Astrocyte (in vitro differentiated cells and primary cell): ENCODE measurements around the gene DNTT. TPM values are rescaled to one million over a fixed set of nuclear protein-coding genes. Genes with fewer than 3 reads are reported as not detected.

ENCODE experiments used
- DNase-seq: peaks from one replicate; pipeline ENCODE4 v3.0.0-alpha.2; 2010; ENCODE audit warnings: low read depth
- FAIRE-seq: peaks from 2 replicates; lab custom pipeline; 2011; peaks lifted over from hg19 to GRCh38; lab: Jason Lieb, UNC
- H2AFZ ChIP-seq: 2 replicates; pipeline ENCODE4 v1.6.0; 2012; ENCODE audit warnings: low read depth, low read length, inconsistent platforms
- H3K27ac ChIP-seq: 2 replicates; pipeline ENCODE4 v1.5.1; 2011; ENCODE audit warnings: low read depth, low read length, inconsistent platforms
- H3K27me3 ChIP-seq: 2 replicates; pipeline ENCODE4 v1.6.0; 2011; ENCODE audit warnings: low read length, inconsistent platforms; ENCODE audit not compliant: insufficient read depth
- H3K36me3 ChIP-seq: 2 replicates; pipeline ENCODE4 v1.5.1; 2011; ENCODE audit warnings: low read length, inconsistent platforms; ENCODE audit not compliant: insufficient read depth
- H3K4me1 ChIP-seq: 2 replicates; pipeline ENCODE4 v1.5.1; 2011; ENCODE audit warnings: low read length, inconsistent platforms; ENCODE audit not compliant: insufficient read depth
- H3K4me2 ChIP-seq: 2 replicates; pipeline ENCODE4 v1.6.0; 2012; ENCODE audit warnings: low read length, inconsistent platforms
- H3K4me3 ChIP-seq: 2 replicates; pipeline ENCODE4 v1.5.1; 2011; ENCODE audit warnings: low read depth, mild to moderate bottlenecking, low read length, inconsistent platforms; ENCODE audit not compliant: insufficient read depth
- H3K79me2 ChIP-seq: 2 replicates; pipeline ENCODE4 v1.6.0; 2012; ENCODE audit warnings: mild to moderate bottlenecking, low read length, inconsistent platforms; ENCODE audit not compliant: insufficient read depth
- H3K9ac ChIP-seq: 2 replicates; pipeline ENCODE4 v1.6.0; 2012; ENCODE audit warnings: mild to moderate bottlenecking, low read length, inconsistent platforms
- H3K9me3 ChIP-seq: 2 replicates; pipeline ENCODE4 v1.5.1; 2012; ENCODE audit warnings: low read depth, mild to moderate bottlenecking, low read length, inconsistent platforms; ENCODE audit not compliant: insufficient read depth
- H4K20me1 ChIP-seq: 2 replicates; pipeline ENCODE4 v1.6.0; 2012; ENCODE audit warnings: low read length, inconsistent platforms; ENCODE audit not compliant: insufficient read depth
- H3K27ac Mint-ChIP-seq: one replicate; pipeline ENCODE4 v1.8.0; 2021; ENCODE audit warnings: mild to moderate bottlenecking, mixed read lengths; ENCODE audit not compliant: unreplicated experiment
- H3K27me3 Mint-ChIP-seq: one replicate; pipeline ENCODE4 v1.8.0; 2021; ENCODE audit warnings: low read depth, mixed read lengths; ENCODE audit not compliant: unreplicated experiment
- H3K36me3 Mint-ChIP-seq: one replicate; pipeline ENCODE4 v1.8.0; 2021; ENCODE audit warnings: low read depth, mixed read lengths; ENCODE audit not compliant: unreplicated experiment
- H3K4me1 Mint-ChIP-seq: one replicate; pipeline ENCODE4 v1.8.0; 2021; ENCODE audit warnings: low read depth, mixed read lengths; ENCODE audit not compliant: unreplicated experiment
- H3K4me3 Mint-ChIP-seq: one replicate; pipeline ENCODE4 v1.8.0; 2021; ENCODE audit warnings: mild to moderate bottlenecking, moderate library complexity, mixed read lengths; ENCODE audit not compliant: unreplicated experiment
- H3K9me3 Mint-ChIP-seq: one replicate; pipeline ENCODE4 v1.8.0; 2021; ENCODE audit warnings: mild to moderate bottlenecking, mixed read lengths; ENCODE audit not compliant: unreplicated experiment
- CTCF ChIP-seq: IDR thresholded peaks from 2 replicates; pipeline ENCODE4 v1.5.1; 2011; ENCODE audit warnings: low read depth, mild to moderate bottlenecking, inconsistent platforms, low read length, moderate library complexity; ENCODE audit not compliant: insufficient read depth
- EZH2 ChIP-seq: IDR thresholded peaks from 2 replicates; pipeline ENCODE4 v1.6.1; 2012; ENCODE audit warnings: mild to moderate bottlenecking, low read length, inconsistent platforms; ENCODE audit not compliant: insufficient read depth
- total RNA-seq: library from RNA; stranded (reverse); gene quantifications from 2 replicates; pipeline ENCODE4 v1.2.1, GENCODE V29; 2021

DNTT gene
- total RNA-seq, 1 donor from 2014 or later = not detected

- Histone ChIP-seq H3K4me2 (no peak overlapping the region), H3K27ac (no peak overlapping the region), H4K20me1 (no peaks in the 10 kb centered on the region), H3K79me2 (no peaks in the 10 kb centered on the region), H3K4me3 (no peak overlapping the region), H3K27me3 (peaks cover 5% of the 10 kb centered on the region), H3K4me1 (no peaks in the 10 kb centered on the region), H3K36me3 (no peaks in the 10 kb centered on the region), H2AFZ (no peak overlapping the region), H3K9me3 (no peaks in the 10 kb centered on the region), H3K9ac (no peak overlapping the region)
- DNase-seq = peak; percentile 25
- peaks cover 3% of the 10 kb centered on the region for H3K9me3 Mint-ChIP-seq
- no peak for FAIRE-seq
- peaks cover 5% of the 10 kb centered on the region for H3K27me3 Mint-ChIP-seq
- no peaks in the 10 kb centered on the region for H3K4me1 Mint-ChIP-seq
- no peaks in the 10 kb centered on the region for H3K36me3 Mint-ChIP-seq
- TF ChIP-seq CTCF (peak; percentile 73), EZH2 (no peak)
- H3K27ac Mint-ChIP-seq = no peak overlapping the region
- H3K4me3 Mint-ChIP-seq = no peak overlapping the region
Observed at GRCh38 chr10:96339956-96340904, 36.0 kb downstream of the DNTT start.

GRCh38 chr10:96341219-96342182 is 37.3 kb downstream of the DNTT start:
- Histone ChIP-seq H3K4me3 (no peak overlapping the region), H3K27me3 (peaks cover 2% of the 10 kb centered on the region), H3K4me2 (no peak overlapping the region), H4K20me1 (no peaks in the 10 kb centered on the region), H3K27ac (no peak overlapping the region), H3K4me1 (no peaks in the 10 kb centered on the region), H2AFZ (no peak overlapping the region), H3K9me3 (peaks cover 3% of the 10 kb centered on the region), H3K9ac (no peak overlapping the region), H3K79me2 (no peaks in the 10 kb centered on the region), H3K36me3 (no peaks in the 10 kb centered on the region)
- Mint-ChIP-seq H3K36me3 (no peaks in the 10 kb centered on the region), H3K27me3 (peaks cover 5% of the 10 kb centered on the region), H3K9me3 (peaks cover 8% of the 10 kb centered on the region), H3K27ac (no peak overlapping the region), H3K4me3 (no peak overlapping the region), H3K4me1 (no peaks in the 10 kb centered on the region)
- TF ChIP-seq EZH2 (no peak), CTCF (no peak)
- no peak for FAIRE-seq
- no peak for DNase-seq
